CMK (cell line): ENCODE data around the gene LMAN1L.

Experiments used
- DNase-seq: peaks from one replicate; pipeline ENCODE4 v3.0.0-alpha.2; 2010; ENCODE audit warnings: low read depth

Gene LMAN1L

GRCh38 chr15:74812533-74812932, at the start of gene LMAN1L:
Gene LMAN1L (plus strand): TSS chr15:74812835. CDS start chr15:74812855, 20 bp downstream.
- no peak for DNase-seq

- no peak for DNase-seq
Observed at GRCh38 chr15:74763416-74763815, 49.2 kb upstream of the LMAN1L start.

- DNase-seq = no peak
Observed at GRCh38 chr15:74767167-74768098, 45.2 kb upstream of the LMAN1L start.

GRCh38 chr15:74768099-74768770, 44.4 kb upstream of the LMAN1L start:
- no peak for DNase-seq

- no peak for DNase-seq
Observed at GRCh38 chr15:74768771-74769342, 43.8 kb upstream of the LMAN1L start.

- no peak for DNase-seq
Observed at GRCh38 chr15:74769463-74770025, 43.1 kb upstream of the LMAN1L start.

GRCh38 chr15:74770211-74770903, 42.3 kb upstream of the LMAN1L start:
- no peak for DNase-seq

- DNase-seq = no peak
Observed at GRCh38 chr15:74773329-74773728, 39.3 kb upstream of the LMAN1L start.

- no peak for DNase-seq
Observed at GRCh38 chr15:74773731-74774252, 38.8 kb upstream of the LMAN1L start.

- no peak for DNase-seq
Observed at GRCh38 chr15:74775132-74775562, 37.5 kb upstream of the LMAN1L start.

- DNase-seq = no peak
Observed at GRCh38 chr15:74775894-74776293, 36.7 kb upstream of the LMAN1L start.

GRCh38 chr15:74776821-74777768, 35.5 kb upstream of the LMAN1L start:
- DNase-seq = no peak

GRCh38 chr15:74777769-74778598, 34.7 kb upstream of the LMAN1L start:
- no peak for DNase-seq

- DNase-seq = no peak
Observed at GRCh38 chr15:74778599-74778970, 34.0 kb upstream of the LMAN1L start.

GRCh38 chr15:74779162-74779648, 33.4 kb upstream of the LMAN1L start:
- DNase-seq = no peak

GRCh38 chr15:74780523-74781430, 31.9 kb upstream of the LMAN1L start:
- DNase-seq = no peak

GRCh38 chr15:74781431-74782258, 31.0 kb upstream of the LMAN1L start, which contains the start of gene CSK:
Gene CSK (plus strand): TSS chr15:74782080. CDS start chr15:74798298, 16,218 bp downstream.
- no peak for DNase-seq
